ENCODE data around the gene C2orf68. TPM values are rescaled to one million over a fixed set of nuclear protein-coding genes. Genes with fewer than 3 reads are reported as not detected.
A peak's percentile ranks its signal among the peaks of the same experiment; 100 is the strongest.

C2orf68 gene
- total and polyA plus RNA-seq, 5 donors from 2014 or later = 17.4 to 43.9 (median 18.8) TPM

GRCh38 chr2:85647823-85648526, 36.1 kb upstream of the C2orf68 start:
- Mint-ChIP-seq H3K27ac (peak overlapping the region; percentile 56 to 78 (median 59)), H3K36me3 (peaks cover 42% of the 10 kb centered on the region)
- no peak for DNase-seq

GRCh38 chr2:85646166-85646565, 34.3 kb upstream of the C2orf68 start:
- peaks cover 47% of the 10 kb centered on the region for H3K36me3 Mint-ChIP-seq
- peaks cover 85% of the 10 kb centered on the region for H3K36me3 ChIP-seq (ENCODE audit: control insufficient read depth, insufficient read depth, low read length)

More at GRCh38 chr2:85647823-85648526, 36.1 kb upstream of the C2orf68 start:
- peak in 1 of 2 donors; percentile 16 for ATAC-seq (ENCODE audit: low read depth in 2 of 2)
- H3K9me3 Mint-ChIP-seq = no peaks in the 10 kb centered on the region
- no peak overlapping the region for H3K4me3 Mint-ChIP-seq
- H3K4me1 Mint-ChIP-seq = peaks cover under 1 to 25% (median 6%) of the 10 kb centered on the region in 4 donors
- no peak overlapping the region for H3K4me3 ChIP-seq (ENCODE audit: low read depth, low read length)
- no peaks in the 10 kb centered on the region for H3K27me3 ChIP-seq (ENCODE audit: control insufficient read depth, insufficient read depth, low read length)
- H3K36me3 ChIP-seq (ENCODE audit: control insufficient read depth, insufficient read depth, low read length) = peaks cover 86% of the 10 kb centered on the region
- peaks cover 5% of the 10 kb centered on the region for H3K4me1 ChIP-seq (ENCODE audit: control insufficient read depth, insufficient read depth, low read length, poor library complexity, severe bottlenecking)
- no peaks in the 10 kb centered on the region for H3K9me3 ChIP-seq (ENCODE audit: control insufficient read depth in 2 of 2, low read length in 2 of 2)
- no peaks in the 10 kb centered on the region for H3K27me3 Mint-ChIP-seq
- no peak overlapping the region for H3K27ac ChIP-seq (ENCODE audit: insufficient read depth, low read length, poor library complexity, severe bottlenecking)

GRCh38 chr2:85644909-85645308, 33.0 kb upstream of the C2orf68 start:
- Mint-ChIP-seq H3K36me3 (peaks cover 54% of the 10 kb centered on the region), H3K4me3 (no peak overlapping the region), H3K27ac (no peak overlapping the region)

More at GRCh38 chr2:85646166-85646565, 34.3 kb upstream of the C2orf68 start:
- no peaks in the 10 kb centered on the region for H3K9me3 Mint-ChIP-seq
- Histone ChIP-seq H3K4me1 (ENCODE audit: control insufficient read depth, insufficient read depth, low read length, poor library complexity, severe bottlenecking) (peaks cover 18% of the 10 kb centered on the region), H3K4me3 (ENCODE audit: low read depth, low read length) (no peak overlapping the region), H3K27ac (ENCODE audit: insufficient read depth, low read length, poor library complexity, severe bottlenecking) (no peak overlapping the region), H3K9me3 (ENCODE audit: control insufficient read depth in 2 of 2, low read length in 2 of 2) (no peaks in the 10 kb centered on the region), H3K27me3 (ENCODE audit: control insufficient read depth, insufficient read depth, low read length) (no peaks in the 10 kb centered on the region)
- no peak for DNase-seq
- no peak for ATAC-seq (ENCODE audit: low read depth in 2 of 2)
- no peak overlapping the region for H3K27ac Mint-ChIP-seq
- H3K4me3 Mint-ChIP-seq = peak overlapping the region in 1 of 4 donors; percentile 23
- H3K4me1 Mint-ChIP-seq = peaks cover 7 to 43% (median 21%) of the 10 kb centered on the region in 4 donors
- H3K27me3 Mint-ChIP-seq = no peaks in the 10 kb centered on the region

GRCh38 chr2:85642725-85643124, 30.9 kb upstream of the C2orf68 start:
- Mint-ChIP-seq H3K9me3 (no peaks in the 10 kb centered on the region), H3K36me3 (peaks cover 44% of the 10 kb centered on the region), H3K27me3 (no peaks in the 10 kb centered on the region), H3K4me3 (peak overlapping the region; percentile 19 to 67 (median 46)), H3K4me1 (peaks cover 7 to 49% (median 23%) of the 10 kb centered on the region in 4 donors), H3K27ac (peak overlapping the region; percentile 83 to 94 (median 88))
- peak in 2 of 3 donors; percentile 41 to 83 for DNase-seq
- H3K4me3 ChIP-seq (ENCODE audit: low read depth, low read length) = peak overlapping the region; percentile 59
- peak; percentile 89 to 93 for ATAC-seq (ENCODE audit: low read depth in 2 of 2)
- peak overlapping the region; percentile 70 for H3K27ac ChIP-seq (ENCODE audit: insufficient read depth, low read length, poor library complexity, severe bottlenecking)
- peaks cover 18% of the 10 kb centered on the region for H3K4me1 ChIP-seq (ENCODE audit: control insufficient read depth, insufficient read depth, low read length, poor library complexity, severe bottlenecking)
- no peaks in the 10 kb centered on the region for H3K27me3 ChIP-seq (ENCODE audit: control insufficient read depth, insufficient read depth, low read length)
- no peaks in the 10 kb centered on the region for H3K9me3 ChIP-seq (ENCODE audit: control insufficient read depth in 2 of 2, low read length in 2 of 2)
- H3K36me3 ChIP-seq (ENCODE audit: control insufficient read depth, insufficient read depth, low read length) = peaks cover 80% of the 10 kb centered on the region

More at GRCh38 chr2:85644909-85645308, 33.0 kb upstream of the C2orf68 start:
- Histone ChIP-seq H3K27me3 (ENCODE audit: control insufficient read depth, insufficient read depth, low read length) (no peaks in the 10 kb centered on the region), H3K4me1 (ENCODE audit: control insufficient read depth, insufficient read depth, low read length, poor library complexity, severe bottlenecking) (peaks cover 18% of the 10 kb centered on the region), H3K27ac (ENCODE audit: insufficient read depth, low read length, poor library complexity, severe bottlenecking) (no peak overlapping the region), H3K9me3 (ENCODE audit: control insufficient read depth in 2 of 2, low read length in 2 of 2) (no peaks in the 10 kb centered on the region), H3K4me3 (ENCODE audit: low read depth, low read length) (no peak overlapping the region), H3K36me3 (ENCODE audit: control insufficient read depth, insufficient read depth, low read length) (peaks cover 84% of the 10 kb centered on the region)
- peaks cover 7 to 47% (median 24%) of the 10 kb centered on the region in 4 donors for H3K4me1 Mint-ChIP-seq
- DNase-seq = no peak
- no peaks in the 10 kb centered on the region for H3K9me3 Mint-ChIP-seq
- no peak for ATAC-seq (ENCODE audit: low read depth in 2 of 2)
- no peaks in the 10 kb centered on the region for H3K27me3 Mint-ChIP-seq

- H3K36me3 ChIP-seq (ENCODE audit: control insufficient read depth, insufficient read depth, low read length) = peaks cover 82% of the 10 kb centered on the region
- peak overlapping the region in 1 of 3 donors; percentile 38 for H3K27ac Mint-ChIP-seq
Observed at GRCh38 chr2:85635636-85636035, 23.8 kb upstream of the C2orf68 start.

GRCh38 chr2:85635011-85635410, 23.1 kb upstream of the C2orf68 start:
- Histone ChIP-seq H3K27ac (ENCODE audit: insufficient read depth, low read length, poor library complexity, severe bottlenecking) (no peak overlapping the region), H3K36me3 (ENCODE audit: control insufficient read depth, insufficient read depth, low read length) (peaks cover 86% of the 10 kb centered on the region), H3K4me3 (ENCODE audit: low read depth, low read length) (no peak overlapping the region), H3K4me1 (ENCODE audit: control insufficient read depth, insufficient read depth, low read length, poor library complexity, severe bottlenecking) (no peaks in the 10 kb centered on the region), H3K9me3 (ENCODE audit: control insufficient read depth in 2 of 2, low read length in 2 of 2) (no peaks in the 10 kb centered on the region), H3K27me3 (ENCODE audit: control insufficient read depth, insufficient read depth, low read length) (no peaks in the 10 kb centered on the region)
- Mint-ChIP-seq H3K27me3 (no peaks in the 10 kb centered on the region), H3K4me1 (peaks cover 0 to 35% (median 20%) of the 10 kb centered on the region in 4 donors), H3K4me3 (no peak overlapping the region), H3K9me3 (no peaks in the 10 kb centered on the region), H3K36me3 (peaks cover 51% of the 10 kb centered on the region), H3K27ac (peak overlapping the region; percentile 9 to 39 (median 18))
- DNase-seq (no peak), ATAC-seq (ENCODE audit: low read depth in 2 of 2) (no peak)

More at GRCh38 chr2:85635636-85636035, 23.8 kb upstream of the C2orf68 start:
- H3K27me3 ChIP-seq (ENCODE audit: control insufficient read depth, insufficient read depth, low read length) = no peaks in the 10 kb centered on the region
- Mint-ChIP-seq H3K4me3 (no peak overlapping the region), H3K4me1 (peaks cover 0 to 34% (median 18%) of the 10 kb centered on the region in 4 donors), H3K36me3 (peaks cover 47% of the 10 kb centered on the region), H3K27me3 (no peaks in the 10 kb centered on the region), H3K9me3 (no peaks in the 10 kb centered on the region)
- no peak overlapping the region for H3K4me3 ChIP-seq (ENCODE audit: low read depth, low read length)
- H3K27ac ChIP-seq (ENCODE audit: insufficient read depth, low read length, poor library complexity, severe bottlenecking) = no peak overlapping the region
- no peaks in the 10 kb centered on the region for H3K4me1 ChIP-seq (ENCODE audit: control insufficient read depth, insufficient read depth, low read length, poor library complexity, severe bottlenecking)
- no peak for ATAC-seq (ENCODE audit: low read depth in 2 of 2)
- H3K9me3 ChIP-seq (ENCODE audit: control insufficient read depth in 2 of 2, low read length in 2 of 2) = no peaks in the 10 kb centered on the region
- DNase-seq = no peak

GRCh38 chr2:85631316-85631715, 19.4 kb upstream of the C2orf68 start:
- H3K36me3 Mint-ChIP-seq = peaks cover 46% of the 10 kb centered on the region
- peaks cover 82% of the 10 kb centered on the region for H3K36me3 ChIP-seq (ENCODE audit: control insufficient read depth, insufficient read depth, low read length)
- no peak overlapping the region for H3K27ac ChIP-seq (ENCODE audit: insufficient read depth, low read length, poor library complexity, severe bottlenecking)

More at GRCh38 chr2:85631316-85631715, 19.4 kb upstream of the C2orf68 start:
- H3K4me3 ChIP-seq (ENCODE audit: low read depth, low read length) = no peak overlapping the region
- no peak for ATAC-seq (ENCODE audit: low read depth in 2 of 2)
- H3K4me1 ChIP-seq (ENCODE audit: control insufficient read depth, insufficient read depth, low read length, poor library complexity, severe bottlenecking) = no peaks in the 10 kb centered on the region
- no peaks in the 10 kb centered on the region for H3K9me3 ChIP-seq (ENCODE audit: control insufficient read depth in 2 of 2, low read length in 2 of 2)
- no peak for DNase-seq
- Mint-ChIP-seq H3K27me3 (no peaks in the 10 kb centered on the region), H3K27ac (no peak overlapping the region), H3K4me1 (peaks cover 0 to 29% (median 22%) of the 10 kb centered on the region in 4 donors), H3K9me3 (no peaks in the 10 kb centered on the region), H3K4me3 (no peak overlapping the region)
- H3K27me3 ChIP-seq (ENCODE audit: control insufficient read depth, insufficient read depth, low read length) = no peaks in the 10 kb centered on the region
